OCI-LY3 (cell line): ENCODE data around the gene ANKH.

Source experiments
- EZH2phosphoT487 ChIP-seq: fragments of 200-600 bp; shearing (Covaris generic); IDR thresholded peaks from 2 replicates; pipeline ENCODE4 v1.6.1; 2018; ENCODE audit warnings: antibody characterized with exemption, mixed run types, low read depth
- TF ChIP-seq, protein P1 (sequence below): fragments of 200-600, 300-600 bp; sonication (generic); IDR thresholded peaks from 2 replicates; pipeline ENCODE4 v1.5.1; 2014; ENCODE audit warnings: antibody characterized with exemption, low read length, low read depth

DNA sequence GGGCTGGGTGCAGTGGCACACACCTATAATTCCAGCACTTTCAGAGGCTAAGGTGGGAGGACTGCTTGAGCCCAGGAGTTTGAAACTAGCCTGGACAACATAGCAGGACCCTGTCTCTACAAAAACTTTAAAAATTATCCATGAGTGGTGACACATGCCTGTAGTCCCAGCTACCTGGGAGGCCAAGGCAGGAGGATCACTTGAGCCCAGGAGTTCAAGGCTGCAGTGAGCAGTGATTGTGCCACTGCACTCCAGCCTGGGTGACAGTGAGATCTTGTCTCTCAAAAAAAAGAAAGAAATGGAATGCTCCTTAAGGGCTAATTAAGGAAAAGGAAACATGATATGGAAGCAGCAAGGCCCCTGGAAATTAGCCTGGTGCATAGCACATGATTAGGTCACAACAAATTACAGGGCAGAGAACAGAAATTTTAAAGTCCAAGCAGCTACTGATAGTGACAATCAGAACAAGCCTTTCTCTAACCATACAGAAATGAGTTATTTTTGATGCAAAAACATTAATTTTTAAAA is 19.5 kb downstream of the ANKH start:
- TF ChIP-seq, protein P1, sequence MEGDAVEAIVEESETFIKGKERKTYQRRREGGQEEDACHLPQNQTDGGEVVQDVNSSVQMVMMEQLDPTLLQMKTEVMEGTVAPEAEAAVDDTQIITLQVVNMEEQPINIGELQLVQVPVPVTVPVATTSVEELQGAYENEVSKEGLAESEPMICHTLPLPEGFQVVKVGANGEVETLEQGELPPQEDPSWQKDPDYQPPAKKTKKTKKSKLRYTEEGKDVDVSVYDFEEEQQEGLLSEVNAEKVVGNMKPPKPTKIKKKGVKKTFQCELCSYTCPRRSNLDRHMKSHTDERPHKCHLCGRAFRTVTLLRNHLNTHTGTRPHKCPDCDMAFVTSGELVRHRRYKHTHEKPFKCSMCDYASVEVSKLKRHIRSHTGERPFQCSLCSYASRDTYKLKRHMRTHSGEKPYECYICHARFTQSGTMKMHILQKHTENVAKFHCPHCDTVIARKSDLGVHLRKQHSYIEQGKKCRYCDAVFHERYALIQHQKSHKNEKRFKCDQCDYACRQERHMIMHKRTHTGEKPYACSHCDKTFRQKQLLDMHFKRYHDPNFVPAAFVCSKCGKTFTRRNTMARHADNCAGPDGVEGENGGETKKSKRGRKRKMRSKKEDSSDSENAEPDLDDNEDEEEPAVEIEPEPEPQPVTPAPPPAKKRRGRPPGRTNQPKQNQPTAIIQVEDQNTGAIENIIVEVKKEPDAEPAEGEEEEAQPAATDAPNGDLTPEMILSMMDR = no peak
- TF ChIP-seq EZH2phosphoT487 = no peak
